ENCODE results near the gene NOX1.

DNA sequence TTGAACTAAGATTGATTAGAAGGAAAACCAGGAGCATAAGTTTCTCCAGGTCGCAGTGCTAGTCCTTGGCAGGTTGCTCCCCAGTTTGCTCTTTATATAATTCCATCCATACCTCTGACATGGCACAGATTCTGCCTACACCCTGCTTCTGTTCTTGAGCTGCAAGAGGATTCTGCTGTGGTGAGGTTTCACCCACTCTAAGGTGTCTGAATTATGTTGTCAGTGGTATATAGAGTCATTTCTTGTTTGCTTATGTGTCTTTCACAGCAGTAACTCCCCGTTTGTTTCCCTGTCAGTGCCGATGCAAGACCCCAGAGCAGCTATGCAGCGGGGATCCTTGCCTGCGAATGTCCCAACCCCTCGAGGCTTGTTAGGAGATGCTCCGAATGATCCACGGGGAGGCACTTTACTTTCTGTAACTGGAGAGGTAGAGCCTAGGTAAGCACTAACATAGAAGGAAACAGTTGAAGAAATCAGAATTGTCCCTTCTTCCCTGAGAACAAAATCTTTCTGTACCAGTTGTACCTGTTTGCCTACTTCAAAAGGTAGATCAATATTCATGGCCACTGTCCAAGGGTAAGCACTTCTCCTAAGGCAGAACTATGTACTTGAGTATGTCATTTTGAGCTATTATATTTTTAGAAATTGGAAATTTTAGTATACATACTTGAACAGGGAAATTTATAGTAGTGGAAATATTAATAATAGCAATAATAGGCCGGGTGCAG is 42.8 kb downstream of the NOX1 start:
- TF ChIP-seq, protein P1, sequence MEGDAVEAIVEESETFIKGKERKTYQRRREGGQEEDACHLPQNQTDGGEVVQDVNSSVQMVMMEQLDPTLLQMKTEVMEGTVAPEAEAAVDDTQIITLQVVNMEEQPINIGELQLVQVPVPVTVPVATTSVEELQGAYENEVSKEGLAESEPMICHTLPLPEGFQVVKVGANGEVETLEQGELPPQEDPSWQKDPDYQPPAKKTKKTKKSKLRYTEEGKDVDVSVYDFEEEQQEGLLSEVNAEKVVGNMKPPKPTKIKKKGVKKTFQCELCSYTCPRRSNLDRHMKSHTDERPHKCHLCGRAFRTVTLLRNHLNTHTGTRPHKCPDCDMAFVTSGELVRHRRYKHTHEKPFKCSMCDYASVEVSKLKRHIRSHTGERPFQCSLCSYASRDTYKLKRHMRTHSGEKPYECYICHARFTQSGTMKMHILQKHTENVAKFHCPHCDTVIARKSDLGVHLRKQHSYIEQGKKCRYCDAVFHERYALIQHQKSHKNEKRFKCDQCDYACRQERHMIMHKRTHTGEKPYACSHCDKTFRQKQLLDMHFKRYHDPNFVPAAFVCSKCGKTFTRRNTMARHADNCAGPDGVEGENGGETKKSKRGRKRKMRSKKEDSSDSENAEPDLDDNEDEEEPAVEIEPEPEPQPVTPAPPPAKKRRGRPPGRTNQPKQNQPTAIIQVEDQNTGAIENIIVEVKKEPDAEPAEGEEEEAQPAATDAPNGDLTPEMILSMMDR (IDR thresholded peaks at IDR 0.05; ENCODE audit: low read depth, low read length): no peak
- TF ChIP-seq EZH2phosphoT487 (IDR thresholded peaks at IDR 0.05; ENCODE audit: low read depth): no peak

All from OCI-LY3 (cell line).